ENCODE measurements around the gene PRSS2.

- TF ChIP-seq CTCF (IDR thresholded peaks at IDR 0.05) (no peak), POLR2AphosphoS5 (IDR thresholded peaks at IDR 0.05; ENCODE audit: low read depth, low read length) (no peak)
Observed at GRCh38 chr7:142777318-142777717, 6.5 kb downstream of the PRSS2 start.
